HepG2 (cell line): ENCODE measurements around the gene MAFF. TPM values are rescaled to one million over a fixed set of nuclear protein-coding genes. Genes with fewer than 3 reads are reported as not detected.

ENCODE experiments used
- ATAC-seq: fragments of 200-7000 bp; cut with Tn5 transposase; 3 replicates; pipeline ENCODE4 v1.9.1; 2020; ENCODE audit warnings: mild to moderate bottlenecking, moderate library complexity
- BruUV-seq: library from RNA; stranded (reverse); fragments of 400-500 nt; replicated peaks from 2 replicates; lab custom pipeline; 2021; lab: Mats Ljungman, UMichigan
- CTCF ChIA-PET: fragments of 300-600 bp; formaldehyde crosslinking; extraction: SDS; loops from one replicate; lab custom pipeline; 2021; ENCODE audit warnings: low total read pairs, inconsistent platforms, low intra/inter-chr PET ratio; lab: Yijun Ruan, JAX
- POLR2A ChIA-PET: fragments of 350-600 bp; sonication (Branson Sonifier 250); formaldehyde crosslinking; loops from one replicate; lab custom pipeline; 2020; ENCODE audit warnings: antibody characterized with exemption, inconsistent platforms; lab: Yijun Ruan, JAX
- DNase-seq: peaks from one replicate; pipeline ENCODE4 v3.0.0-alpha.2; 2015; ENCODE audit warnings: low spot score
- FAIRE-seq: peaks from 3 replicates; lab custom pipeline; 2011; peaks lifted over from hg19 to GRCh38; lab: Jason Lieb, UNC
- H2AFZ ChIP-seq: one replicate; pipeline ENCODE4 v1.6.1; 2011; ENCODE audit warnings: low read length, inconsistent platforms
- H3K27ac ChIP-seq: fragments of 300-600 bp; 3 replicates; pipeline ENCODE4 v1.8.0; 2011; ENCODE audit warnings: mixed run types, mild to moderate bottlenecking, mixed read lengths, low read length, inconsistent platforms; ENCODE audit not compliant: insufficient read depth; ENCODE audit errors: extremely low read length
- H3K27me3 ChIP-seq, 2 experiments: fragments of 200-600 bp in 1 of 2; 2 replicates in 1 of 2; 3 replicates in 1 of 2; pipeline versions ENCODE4 v1.6.0 to v1.8.0; 2011; ENCODE audit warnings: low read length in 2 of 2, mild to moderate bottlenecking in 2 of 2, moderate library complexity in 2 of 2, inconsistent platforms in 1 of 2; ENCODE audit not compliant: insufficient read depth in 2 of 2, control insufficient read depth in 1 of 2
- H3K36me3 ChIP-seq, 2 experiments: fragments of 200-600 bp in 1 of 2; replicated peaks in 1 of 2; 2 replicates in 1 of 2; 3 replicates in 1 of 2; pipeline versions ENCODE4 v1.5.1 to v1.8.0; 2011; ENCODE audit warnings: low read length in 2 of 2, inconsistent platforms in 1 of 2; ENCODE audit not compliant: insufficient read depth in 2 of 2, control insufficient read depth in 1 of 2
- H3K4me1 ChIP-seq: 2 replicates; pipeline ENCODE4 v1.5.1; 2012; ENCODE audit warnings: low read length, inconsistent platforms; ENCODE audit not compliant: insufficient read depth
- H3K4me2 ChIP-seq: 2 replicates; pipeline ENCODE4 v1.6.0; 2011; ENCODE audit warnings: low read depth, low read length, inconsistent platforms
- H3K4me3 ChIP-seq, 3 experiments: fragments of 200-600 bp in 1 of 3; sonication (generic), shearing (Covaris generic) in 1 of 3; replicated peaks in 1 of 3; 2 replicates each; pipeline ENCODE4 v1.5.1; 2011 to 2016; ENCODE audit warnings: low read length in 3 of 3, inconsistent platforms in 2 of 3, low read depth in 2 of 3, mild to moderate bottlenecking in 2 of 3, control low read depth in 1 of 3, mixed read lengths in 1 of 3; ENCODE audit not compliant: insufficient read depth in 1 of 3
- H3K79me2 ChIP-seq: one replicate; pipeline ENCODE4 v1.6.1; 2011; ENCODE audit warnings: low read length, inconsistent platforms; ENCODE audit not compliant: insufficient read depth
- H3K9ac ChIP-seq: 2 replicates; pipeline ENCODE4 v1.6.0; 2011; ENCODE audit warnings: mild to moderate bottlenecking, low read depth, low read length, inconsistent platforms; ENCODE audit not compliant: insufficient read depth
- H3K9me3 ChIP-seq: 2 replicates; pipeline ENCODE4 v1.5.1; 2012; ENCODE audit warnings: mild to moderate bottlenecking, low read length
- H4K20me1 ChIP-seq: 2 replicates; pipeline ENCODE4 v1.6.0; 2011; ENCODE audit warnings: inconsistent platforms, mild to moderate bottlenecking, low read length, moderate library complexity; ENCODE audit not compliant: insufficient read depth
- CAMTA2 ChIP-seq: sonication (generic); formaldehyde crosslinking; IDR thresholded peaks from 2 replicates; pipeline ENCODE4 v1.4.0; 2020; ENCODE audit warnings: mild to moderate bottlenecking, missing genetic modification reagents, borderline replicate concordance
- DMTF1 ChIP-seq: sonication (generic); formaldehyde crosslinking; IDR thresholded peaks from 2 replicates; pipeline ENCODE4 v1.4.0; 2020; ENCODE audit warnings: mild to moderate bottlenecking, missing genetic modification reagents
- FOSL2 ChIP-seq: sonication (generic); formaldehyde crosslinking; IDR thresholded peaks from 2 replicates; pipeline ENCODE4 v1.4.0; 2020; ENCODE audit warnings: missing genetic modification reagents
- HNRNPH1 ChIP-seq: fragments of 200-400 bp; formaldehyde crosslinking; optimal IDR thresholded peaks from 2 replicates; pipeline ENCODE3; 2017; ENCODE audit warnings: mild to moderate bottlenecking, low read depth, low read length
- MTF1 ChIP-seq: sonication (generic); formaldehyde crosslinking; IDR thresholded peaks from 2 replicates; pipeline ENCODE4 v1.5.0; 2020; ENCODE audit warnings: missing genetic modification reagents
- TGIF2 ChIP-seq: IDR thresholded peaks from 2 replicates; pipeline ENCODE4 v1.6.1; 2016; ENCODE audit warnings: control low read depth, missing compliant biosample characterization
- YEATS2 ChIP-seq: sonication (generic); formaldehyde crosslinking; IDR thresholded peaks from 2 replicates; pipeline ENCODE4 v1.4.0; 2020; ENCODE audit warnings: missing genetic modification reagents, borderline replicate concordance
- ZNF121 ChIP-seq: sonication (generic); formaldehyde crosslinking; IDR thresholded peaks from 2 replicates; pipeline ENCODE4 v1.5.0; 2020; ENCODE audit warnings: mild to moderate bottlenecking, missing genetic modification reagents
- ZNF17 ChIP-seq: sonication (generic); formaldehyde crosslinking; IDR thresholded peaks from 2 replicates; pipeline ENCODE4 v1.5.0; 2020; ENCODE audit warnings: mild to moderate bottlenecking, missing genetic modification reagents
- ZNF263 ChIP-seq: sonication (generic); formaldehyde crosslinking; IDR thresholded peaks from 2 replicates; pipeline ENCODE4 v1.4.0; 2020; ENCODE audit warnings: missing genetic modification reagents
- WGBS: methylation state at CpG from one replicate; pipeline ENCODE4 v1.1.6; 2017; ENCODE audit warnings: low lambda C conversion rate; 5-methylcytosine and 5-hydroxymethylcytosine counted together
- in situ Hi-C: cut with HindIII; loops from 2 replicates; pipeline ENCODE4 v1.10.0; 2017; ENCODE audit warnings: low pct_unique_long_range_greater_than_20kb; ENCODE audit not compliant: extremely low pct_ligation_motif_present
- intact Hi-C: fragments of 100-400 bp; cut with micrococcal nuclease; formaldehyde crosslinking; loops from one replicate; pipeline ENCODE4 v1.10.0; 2022; ENCODE audit not compliant: unreplicated experiment
- polyA plus RNA-seq, 8 experiments: library from polyadenylated mRNA; depleted of rRNA in 3 of 8; stranded (reverse) in 7 of 8; unstranded in 1 of 8; fragments of >200 nt; fragmentation: Illumina TruSeq in 4 of 8; extraction: Trizol in 4 of 8; gene quantifications; 2 replicates each; pipeline versions ENCODE4 v1.2.1 to v1.2.3, GENCODE V29; 2011 to 2016; ENCODE audit warnings: low read depth in 4 of 8, missing spikeins in 1 of 8, mixed read lengths in 1 of 8; ENCODE audit not compliant: insufficient read depth in 1 of 8
- total RNA-seq, 5 experiments: library from RNA; depleted of rRNA; stranded (reverse); fragments of >200 nt; fragmentation: Illumina TruSeq; extraction: Trizol; gene quantifications; 2 replicates each; pipeline ENCODE4 v1.2.3, GENCODE V29; 2016; ENCODE audit warnings: low read depth in 1 of 5
- TF ChIP-seq, protein P1 (sequence below): sonication (generic); formaldehyde crosslinking; IDR thresholded peaks from 2 replicates; pipeline ENCODE4 v1.4.0; 2020; ENCODE audit warnings: missing genetic modification reagents, mild to moderate bottlenecking, borderline replicate concordance
- TF ChIP-seq, protein P2 (sequence below): sonication (generic); formaldehyde crosslinking; IDR thresholded peaks from 2 replicates; pipeline ENCODE4 v1.8.1; 2023; ENCODE audit warnings: mild to moderate bottlenecking, moderate library complexity, missing genetic modification reagents
- TF ChIP-seq, protein P3 (sequence below): sonication (generic); formaldehyde crosslinking; IDR thresholded peaks from 2 replicates; pipeline ENCODE4 v1.5.0; 2020; ENCODE audit warnings: missing genetic modification reagents

Gene MAFF
- total and polyA plus RNA-seq, 2 of the 13 experiments (the other 11 are each of a cell fraction or from before 2014, with no cell fraction given) = 5.4 to 14.3 TPM

- TF ChIP-seq CAMTA2 (CRISPR knock-in tag) = no peak
Measured at GRCh38 chr22:38235240-38235850, 33.6 kb downstream of the MAFF start (continued).

- in situ Hi-C loops = no loop called here
- H3K79me2 ChIP-seq = no peaks in the 10 kb centered on the region
Measured at GRCh38 chr22:38236786-38237185, 35.0 kb downstream of the MAFF start.

More at GRCh38 chr22:38236786-38237185, 35.0 kb downstream of the MAFF start:
- ATAC-seq (no peak), DNase-seq (no peak), FAIRE-seq (no peak)
- Histone ChIP-seq H3K36me3 (peaks cover 8 to 30% of the 10 kb centered on the region in 2 experiments; a peak in 4 of 5 replicates), H4K20me1 (no peaks in the 10 kb centered on the region), H3K4me2 (no peak overlapping the region), H3K9ac (no peak overlapping the region), H3K9me3 (no peaks in the 10 kb centered on the region), H2AFZ (no peak overlapping the region), H3K27me3 (no peaks in the 10 kb centered on the region), H3K4me3 (no peak overlapping the region), H3K27ac (no peak overlapping the region), H3K4me1 (no peaks in the 10 kb centered on the region)
- TF ChIP-seq, protein P1, sequence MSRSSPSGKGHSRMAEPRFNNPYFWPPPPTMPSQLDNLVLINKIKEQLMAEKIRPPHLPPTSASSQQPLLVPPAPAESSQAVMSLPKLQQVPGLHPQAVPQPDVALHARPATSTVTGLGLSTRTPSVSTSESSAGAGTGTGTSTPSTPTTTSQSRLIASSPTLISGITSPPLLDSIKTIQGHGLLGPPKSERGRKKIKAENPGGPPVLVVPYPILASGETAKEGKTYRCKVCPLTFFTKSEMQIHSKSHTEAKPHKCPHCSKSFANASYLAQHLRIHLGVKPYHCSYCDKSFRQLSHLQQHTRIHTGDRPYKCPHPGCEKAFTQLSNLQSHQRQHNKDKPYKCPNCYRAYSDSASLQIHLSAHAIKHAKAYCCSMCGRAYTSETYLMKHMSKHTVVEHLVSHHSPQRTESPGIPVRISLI (CRISPR knock-in tag) = no peak
- TF ChIP-seq, protein P2, sequence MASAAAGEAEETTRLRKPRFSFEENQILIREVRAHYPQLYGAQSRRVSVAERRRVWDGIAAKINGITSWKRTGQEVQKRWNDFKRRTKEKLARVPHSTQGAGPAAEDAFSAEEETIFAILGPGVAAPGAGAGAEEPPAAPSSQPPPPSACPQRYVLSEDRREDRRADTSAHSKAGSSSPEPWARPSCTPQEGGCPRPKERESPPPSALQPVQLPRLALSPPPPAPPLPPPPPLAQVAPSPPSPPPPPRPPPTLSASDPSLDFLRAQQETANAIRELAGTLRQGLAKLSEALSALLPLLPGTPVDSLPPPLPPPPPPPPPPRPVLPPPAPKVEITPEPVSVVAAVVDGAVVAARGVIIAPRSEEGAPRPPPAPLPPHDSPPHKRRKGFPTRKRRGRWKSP (CRISPR knock-in tag) = no peak
- TF ChIP-seq FOSL2 (CRISPR knock-in tag) (no peak), DMTF1 (no peak), MTF1 (CRISPR knock-in tag) (no peak), HNRNPH1 (no peak), ZNF263 (CRISPR knock-in tag) (no peak), YEATS2 (no peak), TGIF2 (CRISPR knock-in tag) (no peak), ZNF121 (CRISPR knock-in tag) (no peak), ZNF17 (CRISPR knock-in tag) (no peak)
- TF ChIP-seq, protein P3, sequence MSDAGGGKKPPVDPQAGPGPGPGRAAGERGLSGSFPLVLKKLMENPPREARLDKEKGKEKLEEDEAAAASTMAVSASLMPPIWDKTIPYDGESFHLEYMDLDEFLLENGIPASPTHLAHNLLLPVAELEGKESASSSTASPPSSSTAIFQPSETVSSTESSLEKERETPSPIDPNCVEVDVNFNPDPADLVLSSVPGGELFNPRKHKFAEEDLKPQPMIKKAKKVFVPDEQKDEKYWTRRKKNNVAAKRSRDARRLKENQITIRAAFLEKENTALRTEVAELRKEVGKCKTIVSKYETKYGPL = no peak
- ChIA-PET CTCF (no interaction called here), POLR2A (no interaction called here)
- intact Hi-C loops = no loop called here
- WGBS = 89% methylated on average over 8 of the region's 8 CpGs
- BruUV-seq = no TSS peak
